HUES6 (cell line): ENCODE results near the gene USP20.

ENCODE experiments used
- H3K27ac ChIP-seq: 2 replicates; pipeline ENCODE4 v1.7.0; 2013; ENCODE audit warnings: low read depth, mild to moderate bottlenecking, low read length, inconsistent platforms
- H3K27me3 ChIP-seq: 2 replicates; pipeline ENCODE4 v1.6.1; 2013; ENCODE audit warnings: low read length; ENCODE audit not compliant: control insufficient read depth, insufficient read depth
- H3K36me3 ChIP-seq: 2 replicates; pipeline ENCODE4 v1.6.1; 2013; ENCODE audit warnings: low read length; ENCODE audit not compliant: control insufficient read depth, insufficient read depth
- H3K4me1 ChIP-seq: 2 replicates; pipeline ENCODE4 v1.6.1; 2013; ENCODE audit warnings: low read length; ENCODE audit not compliant: control insufficient read depth, insufficient read depth
- H3K4me3 ChIP-seq: 2 replicates; pipeline ENCODE4 v1.5.1; 2013; ENCODE audit warnings: low read depth, low read length
- H3K9ac ChIP-seq: one replicate; pipeline ENCODE4 v1.6.1; 2013; ENCODE audit warnings: mild to moderate bottlenecking, low read length
- H3K9me3 ChIP-seq: 2 replicates; pipeline ENCODE4 v1.6.1; 2013; ENCODE audit warnings: low read depth, low read length; ENCODE audit not compliant: control insufficient read depth, insufficient read depth

The USP20 gene

DNA sequence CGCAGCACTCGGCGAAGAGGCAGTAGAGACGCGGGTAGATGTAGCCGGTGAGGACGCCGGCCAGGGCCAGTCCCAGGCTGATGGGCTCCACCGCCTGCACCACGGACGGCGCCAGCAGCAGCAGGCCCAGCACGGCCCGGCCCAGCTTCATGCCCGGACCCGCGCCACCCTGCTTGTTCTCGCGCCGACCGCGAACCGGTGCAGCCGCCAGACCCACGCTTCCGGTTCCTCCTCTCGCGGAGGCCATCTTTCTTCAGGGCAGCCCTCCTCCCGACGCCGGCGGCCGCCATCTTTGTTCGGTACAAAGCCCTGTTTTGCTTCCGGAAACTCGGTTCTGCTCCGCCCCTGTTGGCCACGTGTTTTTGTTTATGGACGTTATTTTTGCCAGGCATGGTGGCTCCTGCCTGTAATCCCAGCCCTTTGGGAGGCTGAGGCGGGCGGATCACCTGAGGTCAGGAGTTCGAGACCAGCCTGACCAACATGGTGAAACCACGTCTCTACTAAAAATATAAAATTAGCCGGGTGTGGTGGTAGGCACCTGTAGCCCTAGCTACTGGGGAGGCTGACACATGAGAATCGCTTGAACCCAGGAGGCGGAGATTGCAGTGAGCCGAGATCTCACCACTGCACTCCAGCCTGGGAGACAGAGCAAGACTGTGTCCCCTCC lies 11.2 kb upstream of the USP20 start, which contains the start of gene TOR1A:
Gene TOR1A, minus strand, starts transcription at position 202 of the 667 bp plus-strand sequence. Its CDS starts 51 bp downstream, at position 151.
- Histone ChIP-seq H3K4me3 (peak within 1 kb of the TSS; percentile 84), H3K9me3 (no peaks in the 10 kb centered on the region), H3K27ac (no peak within 1 kb of the TSS; the same call in 1 of the 2 replicates), H3K9ac (peak within 1 kb of the TSS; percentile 96), H3K4me1 (no peaks in the 10 kb centered on the region), H3K27me3 (no peaks in the 10 kb centered on the region), H3K36me3 (peaks cover 48% of the 10 kb centered on the region)

- H3K27me3 ChIP-seq: no peaks in the 10 kb centered on the region
- no peaks in the 10 kb centered on the region for H3K9me3 ChIP-seq
- no peak overlapping the region for H3K27ac ChIP-seq
- peaks cover 53% of the 10 kb centered on the region for H3K36me3 ChIP-seq
- no peaks in the 10 kb centered on the region for H3K4me1 ChIP-seq
- no peak overlapping the region for H3K9ac ChIP-seq
- H3K4me3 ChIP-seq: no peak overlapping the region
Measured at GRCh38 chr9:129826344-129826743, 8.9 kb upstream of the USP20 start.

DNA sequence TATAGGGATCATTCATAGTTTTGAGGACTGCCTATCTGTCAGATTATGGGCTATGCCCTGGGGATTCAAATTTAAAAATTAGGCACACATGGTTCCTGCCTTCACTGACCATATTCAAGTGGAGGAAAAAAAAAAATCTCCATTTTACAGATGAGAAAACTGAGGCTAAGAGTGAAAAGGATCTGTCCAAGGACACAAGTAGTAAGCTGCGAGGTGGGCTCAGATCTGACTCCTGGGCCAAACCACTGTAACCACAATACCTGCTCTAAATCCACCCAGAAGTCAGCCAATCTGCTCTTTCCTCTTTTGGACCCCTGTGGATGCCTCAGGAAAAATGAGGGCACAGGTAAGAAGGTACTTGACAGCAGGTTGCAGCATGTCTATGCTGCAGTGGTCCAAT lies 8.5 kb upstream of the USP20 start:
- Histone ChIP-seq H3K4me3 (no peak overlapping the region), H3K4me1 (no peaks in the 10 kb centered on the region), H3K9me3 (no peaks in the 10 kb centered on the region), H3K36me3 (peaks cover 53% of the 10 kb centered on the region), H3K27me3 (no peaks in the 10 kb centered on the region), H3K27ac (no peak overlapping the region), H3K9ac (no peak overlapping the region)

- Histone ChIP-seq H3K9ac (no peak overlapping the region), H3K27ac (no peak overlapping the region), H3K4me1 (no peaks in the 10 kb centered on the region), H3K4me3 (no peak overlapping the region), H3K36me3 (peaks cover 55% of the 10 kb centered on the region), H3K9me3 (no peaks in the 10 kb centered on the region), H3K27me3 (no peaks in the 10 kb centered on the region)
Measured at GRCh38 chr9:129828051-129828450, 7.2 kb upstream of the USP20 start.

DNA sequence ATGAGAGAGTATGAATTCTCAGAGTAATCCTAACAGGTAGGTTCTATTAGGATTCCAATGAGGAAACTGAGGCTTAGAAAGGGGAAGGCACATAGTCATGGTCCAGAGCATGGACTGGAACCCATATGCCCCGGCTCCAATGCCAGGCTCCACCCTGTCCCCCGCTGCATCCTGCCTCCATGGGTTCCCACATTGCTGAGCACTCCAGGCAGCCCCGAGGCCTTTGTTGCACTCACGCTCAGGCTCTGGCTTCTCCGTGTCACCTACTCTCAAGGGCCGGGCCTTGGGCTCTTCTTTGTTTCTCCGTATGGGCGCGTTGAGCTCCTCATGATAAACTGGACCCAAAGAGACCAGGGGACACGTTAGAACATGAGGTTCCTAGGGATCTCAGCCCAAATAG lies 6.3 kb upstream of the USP20 start:
- Histone ChIP-seq H3K4me3 (no peak overlapping the region), H3K27me3 (no peaks in the 10 kb centered on the region), H3K9me3 (no peaks in the 10 kb centered on the region), H3K9ac (no peak overlapping the region), H3K36me3 (peaks cover 60% of the 10 kb centered on the region), H3K4me1 (no peaks in the 10 kb centered on the region), H3K27ac (no peak overlapping the region)

DNA sequence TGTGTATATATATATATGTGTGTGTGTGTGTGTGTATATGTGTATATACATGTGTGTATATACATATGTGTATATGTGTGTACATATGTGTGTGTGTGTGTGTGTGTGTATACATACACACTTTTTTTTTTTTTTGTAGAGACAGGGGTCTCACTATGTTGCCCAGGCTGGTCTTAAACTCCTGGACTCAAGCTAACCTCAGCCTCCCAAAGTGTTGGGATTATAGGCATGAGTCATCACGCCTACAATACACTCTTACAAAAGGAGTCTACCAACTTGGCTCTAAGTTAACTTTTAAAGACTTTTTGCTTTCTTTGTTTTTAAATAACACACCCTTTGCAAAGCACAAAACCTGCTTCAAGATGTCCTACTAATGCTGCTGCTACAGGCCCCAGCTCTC lies 2.3 kb upstream of the USP20 start:
- no peaks in the 10 kb centered on the region for H3K9me3 ChIP-seq
- H3K27me3 ChIP-seq: no peaks in the 10 kb centered on the region
- no peak overlapping the region for H3K9ac ChIP-seq
- peaks cover 49% of the 10 kb centered on the region for H3K36me3 ChIP-seq
- H3K4me1 ChIP-seq: peaks cover 17% of the 10 kb centered on the region
- H3K27ac ChIP-seq: no peak overlapping the region
- no peak overlapping the region for H3K4me3 ChIP-seq

DNA sequence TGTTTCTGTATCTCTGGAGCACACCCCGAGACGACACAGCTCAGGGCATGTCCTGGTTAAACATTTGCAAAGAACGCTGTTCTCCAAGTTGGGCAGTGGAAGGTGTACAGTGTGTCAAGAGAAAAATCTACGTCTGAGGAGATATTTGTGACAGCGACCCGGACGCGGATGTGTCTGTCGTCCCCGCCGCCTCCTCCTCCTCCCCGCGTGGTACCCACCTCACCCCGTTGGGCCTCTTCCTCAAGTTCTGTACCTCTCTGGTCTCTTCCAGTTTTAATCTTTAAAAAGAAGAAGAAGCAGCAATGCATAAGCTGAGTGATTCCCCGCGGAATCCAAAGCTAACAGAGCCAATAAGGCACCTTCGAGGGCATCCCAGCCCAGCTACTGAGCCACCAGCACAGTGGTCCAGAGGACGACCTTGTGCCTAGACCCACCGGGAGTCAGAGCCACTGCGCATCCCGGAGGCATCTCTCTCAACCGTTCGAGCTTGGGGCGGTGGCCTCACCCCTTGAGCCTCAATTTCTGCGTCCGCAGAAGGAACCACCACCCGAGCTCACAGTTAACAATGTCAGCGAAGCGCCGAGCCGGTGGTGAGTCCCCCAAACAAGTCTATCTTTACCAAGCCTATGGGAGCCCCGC lies 650 bp upstream of the USP20 start:
- Histone ChIP-seq H3K4me3 (peak overlapping the region; percentile 95), H3K27ac (no peak overlapping the region), H3K27me3 (no peaks in the 10 kb centered on the region), H3K9ac (peak overlapping the region; percentile 67), H3K36me3 (peaks cover 35% of the 10 kb centered on the region), H3K4me1 (peaks cover 29% of the 10 kb centered on the region), H3K9me3 (no peaks in the 10 kb centered on the region)

- peaks cover 32% of the 10 kb centered on the region for H3K4me1 ChIP-seq
- no peaks in the 10 kb centered on the region for H3K27me3 ChIP-seq
- H3K4me3 ChIP-seq: peak overlapping the region; percentile 95
- peak overlapping the region; percentile 66 for H3K9ac ChIP-seq
- no peaks in the 10 kb centered on the region for H3K9me3 ChIP-seq
- peaks cover 23% of the 10 kb centered on the region for H3K36me3 ChIP-seq
- peak overlapping the region; percentile 58; the same call in 1 of the 2 replicates for H3K27ac ChIP-seq
Measured at GRCh38 chr9:129835860-129836223, 584 bp downstream of the USP20 start.

GRCh38 chr9:129836311-129837007 lies 1.2 kb downstream of the USP20 start:
- Histone ChIP-seq H3K27ac (no peak overlapping the region), H3K27me3 (no peaks in the 10 kb centered on the region), H3K9me3 (no peaks in the 10 kb centered on the region), H3K36me3 (peaks cover 18% of the 10 kb centered on the region), H3K4me1 (peaks cover 38% of the 10 kb centered on the region), H3K9ac (peak overlapping the region; percentile 66), H3K4me3 (peak overlapping the region; percentile 95)

- no peaks in the 10 kb centered on the region for H3K36me3 ChIP-seq
- no peaks in the 10 kb centered on the region for H3K27me3 ChIP-seq
- H3K4me1 ChIP-seq: peaks cover 40% of the 10 kb centered on the region
- H3K27ac ChIP-seq: no peak overlapping the region
- H3K9ac ChIP-seq: no peak overlapping the region
- H3K9me3 ChIP-seq: no peaks in the 10 kb centered on the region
- H3K4me3 ChIP-seq: no peak overlapping the region
Measured at GRCh38 chr9:129838707-129839259, 3.5 kb downstream of the USP20 start.
